Caco-2 (cell line): ENCODE data around the gene COA8. TPM values are rescaled to one million over a fixed set of nuclear protein-coding genes. Genes with fewer than 3 reads are reported as not detected.
A peak's percentile ranks its signal among the peaks of the same experiment; 100 is the strongest.

Experiments
- BruUV-seq: library from RNA; stranded (reverse); fragments of 400-500 nt; replicated peaks from 2 replicates; lab custom pipeline; 2021; lab: Mats Ljungman, UMichigan
- CTCF ChIA-PET: fragments of 300-600 bp; sonication (Branson Sonifier 250); formaldehyde crosslinking; loops from one replicate; lab custom pipeline; 2022; ENCODE audit warnings: antibody characterized with exemption; lab: Charles Lee
- POLR2A ChIA-PET: fragments of 300-600 bp; sonication (Branson Sonifier 250); formaldehyde crosslinking; loops from one replicate; lab custom pipeline; 2022; ENCODE audit warnings: antibody characterized with exemption; lab: Charles Lee
- DNase-seq, 2 experiments: peaks; one replicate each; pipeline versions ENCODE4 v3.0.0 to v3.0.0-alpha.2; 2020 to 2022
- H3K27me3 ChIP-seq: replicated peaks from 2 replicates; pipeline ENCODE4 v1.6.0; 2011; ENCODE audit warnings: low read length; ENCODE audit not compliant: control insufficient read depth, insufficient read depth
- H3K36me3 ChIP-seq: 2 replicates; pipeline ENCODE4 v1.5.1; 2011; ENCODE audit warnings: low read length; ENCODE audit not compliant: control insufficient read depth, insufficient read depth
- H3K4me1 ChIP-seq: fragments of 250-450 bp; sonication (Bioruptor Pico); 2 replicates; pipeline ENCODE4 v1.5.1; 2020; ENCODE audit warnings: mild to moderate bottlenecking
- H3K4me3 ChIP-seq: 2 replicates; pipeline ENCODE4 v1.5.1; 2011; ENCODE audit warnings: low read depth, mild to moderate bottlenecking, control low read depth, low read length
- H3K9me3 ChIP-seq: fragments of 250-450 bp; sonication (Bioruptor Pico); 2 replicates; pipeline ENCODE4 v1.5.1; 2020; ENCODE audit warnings: mild to moderate bottlenecking, moderate library complexity
- H3K27ac Mint-ChIP-seq: one replicate; pipeline ENCODE4 v1.8.0; 2022; ENCODE audit warnings: mixed read lengths; ENCODE audit not compliant: unreplicated experiment
- H3K27me3 Mint-ChIP-seq: one replicate; pipeline ENCODE4 v1.8.0; 2022; ENCODE audit warnings: mixed read lengths; ENCODE audit not compliant: insufficient read depth, unreplicated experiment
- H3K36me3 Mint-ChIP-seq: one replicate; pipeline ENCODE4 v1.8.0; 2022; ENCODE audit warnings: mild to moderate bottlenecking, mixed read lengths; ENCODE audit not compliant: insufficient read depth, unreplicated experiment
- H3K4me1 Mint-ChIP-seq: one replicate; pipeline ENCODE4 v1.8.0; 2022; ENCODE audit warnings: low read depth, mixed read lengths; ENCODE audit not compliant: unreplicated experiment
- H3K4me3 Mint-ChIP-seq: one replicate; pipeline ENCODE4 v1.8.0; 2022; ENCODE audit warnings: mild to moderate bottlenecking, moderate library complexity, mixed read lengths; ENCODE audit not compliant: unreplicated experiment
- H3K9me3 Mint-ChIP-seq: one replicate; pipeline ENCODE4 v1.8.0; 2022; ENCODE audit warnings: mixed read lengths; ENCODE audit not compliant: unreplicated experiment
- CTCF ChIP-seq, 2 experiments: fragments of 200-600 bp in 1 of 2; IDR thresholded peaks; 1 replicate in 1 of 2; 2 replicates in 1 of 2; pipeline versions ENCODE4 v1.5.1 to v1.8.0; 2011 to 2022; ENCODE audit warnings: antibody characterized with exemption in 1 of 2, control low read depth in 1 of 2, inconsistent platforms in 1 of 2, low read depth in 1 of 2, low read length in 1 of 2, mild to moderate bottlenecking in 1 of 2, moderate library complexity in 1 of 2; ENCODE audit not compliant: insufficient read depth in 1 of 2, severe bottlenecking in 1 of 2, unreplicated experiment in 1 of 2
- intact Hi-C: fragments of 100-400 bp; cut with micrococcal nuclease; formaldehyde crosslinking; loops from one replicate; pipeline ENCODE4 v1.10.0; 2022; ENCODE audit not compliant: unreplicated experiment
- total RNA-seq: library from RNA; stranded (reverse); gene quantifications from 2 replicates; pipeline ENCODE4 v1.2.3, GENCODE V29; 2022

COA8 gene
- total RNA-seq, 1 experiment from 2014 or later = 50.7 TPM

- TSS peak; percentile 24 for BruUV-seq
- H3K27ac Mint-ChIP-seq = no peak overlapping the region
- no peak for DNase-seq
Observed at GRCh38 chr14:103559766-103560165, 3.0 kb upstream of the COA8 start.

GRCh38 chr14:103560691-103561090, 2.1 kb upstream of the COA8 start:
- no TSS peak for BruUV-seq
- intact Hi-C loops = loop anchor here (10.0 kb wide), 1 partner anchor 64 kb away; the partner anchor contains the start of gene KLC1
- H3K9me3 Mint-ChIP-seq = no peaks in the 10 kb centered on the region
- ChIA-PET POLR2A (interaction anchor here (0.6 to 0.7 kb wide), 2 partner anchors 23 to 58 kb away, joined by 3 to 11 read pairs; no protein-coding TSS in a partner anchor), CTCF (no interaction called here)
- no peak for DNase-seq
- no peak overlapping the region for H3K27ac Mint-ChIP-seq
- no peaks in the 10 kb centered on the region for H3K4me1 Mint-ChIP-seq
- peak overlapping the region; percentile 96 for H3K4me3 ChIP-seq
- no peaks in the 10 kb centered on the region for H3K27me3 Mint-ChIP-seq
- H3K9me3 ChIP-seq = no peaks in the 10 kb centered on the region
- peaks cover 56% of the 10 kb centered on the region for H3K36me3 Mint-ChIP-seq
- peaks cover 4% of the 10 kb centered on the region; the same call in 1 of the 2 replicates for H3K4me1 ChIP-seq
- peak overlapping the region; percentile 99 for H3K4me3 Mint-ChIP-seq
- 0 out of 2 replicates have a peak, but pooled peaks cover 2% of the 10 kb centered on the region for H3K36me3 ChIP-seq
- H3K27me3 ChIP-seq = no peaks in the 10 kb centered on the region
- no peak for TF ChIP-seq CTCF (IDR thresholded peaks at IDR 0.05; ENCODE audit: insufficient read depth in 1 of 2, low read depth in 1 of 2, low read length in 1 of 2, severe bottlenecking in 1 of 2, unreplicated experiment in 1 of 2)

More at GRCh38 chr14:103559766-103560165, 3.0 kb upstream of the COA8 start:
- Mint-ChIP-seq H3K4me3 (no peak overlapping the region), H3K27me3 (no peaks in the 10 kb centered on the region), H3K9me3 (no peaks in the 10 kb centered on the region), H3K36me3 (peaks cover 56% of the 10 kb centered on the region), H3K4me1 (no peaks in the 10 kb centered on the region)
- no peak overlapping the region for H3K4me3 ChIP-seq
- POLR2A ChIA-PET = no interaction called here
- no peak for TF ChIP-seq CTCF (IDR thresholded peaks at IDR 0.05; ENCODE audit: insufficient read depth in 1 of 2, low read depth in 1 of 2, low read length in 1 of 2, severe bottlenecking in 1 of 2, unreplicated experiment in 1 of 2)
- H3K4me1 ChIP-seq = peaks cover 4% of the 10 kb centered on the region; the same call in 1 of the 2 replicates
- intact Hi-C loops = loop anchor here (10.0 kb wide), 1 partner anchor 65 kb away; the partner anchor contains the start of gene KLC1
- 0 out of 2 replicates have a peak, but pooled peaks cover 2% of the 10 kb centered on the region for H3K36me3 ChIP-seq
- H3K9me3 ChIP-seq = no peaks in the 10 kb centered on the region
- CTCF ChIA-PET = no interaction called here
- no peaks in the 10 kb centered on the region for H3K27me3 ChIP-seq

GRCh38 chr14:103561381-103562178, 1.2 kb upstream of the COA8 start:
- TF ChIP-seq CTCF (IDR thresholded peaks at IDR 0.05; ENCODE audit: insufficient read depth in 1 of 2, low read depth in 1 of 2, low read length in 1 of 2, severe bottlenecking in 1 of 2, unreplicated experiment in 1 of 2) = no peak
- DNase-seq = peak; percentile 41 to 46
- POLR2A ChIA-PET = interaction anchor here (0.5 to 0.9 kb wide), 8 partner anchors 10 to 155 kb away, joined by 3 to 11 read pairs (median 3); partner anchors contain the start of genes TRMT61A and ZFYVE21
- H3K27me3 ChIP-seq = no peaks in the 10 kb centered on the region
- H3K4me3 Mint-ChIP-seq = peak overlapping the region; percentile 99
- H3K4me1 ChIP-seq = peaks cover 4% of the 10 kb centered on the region; the same call in 1 of the 2 replicates
- 0 out of 2 replicates have a peak, but pooled peaks cover 2% of the 10 kb centered on the region for H3K36me3 ChIP-seq
- H3K27me3 Mint-ChIP-seq = no peaks in the 10 kb centered on the region
- H3K9me3 ChIP-seq = no peaks in the 10 kb centered on the region
- H3K36me3 Mint-ChIP-seq = peaks cover 56% of the 10 kb centered on the region
- peak overlapping the region; percentile 96 for H3K4me3 ChIP-seq
- no peaks in the 10 kb centered on the region for H3K4me1 Mint-ChIP-seq
- intact Hi-C loops = loop anchor here (10.0 kb wide), 1 partner anchor 63 kb away; the partner anchor contains the start of gene KLC1
- BruUV-seq = no TSS peak
- H3K27ac Mint-ChIP-seq = peak overlapping the region; percentile 93
- CTCF ChIA-PET = interaction anchor here (0.6 to 1.5 kb wide), 2 partner anchors 42 to 43 kb away, joined by 4 to 12 read pairs; no protein-coding TSS in a partner anchor
- H3K9me3 Mint-ChIP-seq = no peaks in the 10 kb centered on the region
